Measurements from ENCODE around the gene AFG1L.
"Not testable (repeated sequence)": the region's sequence is repeated elsewhere in the genome, so short reads cannot be mapped to it uniquely, and the experiment has no call there.

Gene AFG1L

DNA sequence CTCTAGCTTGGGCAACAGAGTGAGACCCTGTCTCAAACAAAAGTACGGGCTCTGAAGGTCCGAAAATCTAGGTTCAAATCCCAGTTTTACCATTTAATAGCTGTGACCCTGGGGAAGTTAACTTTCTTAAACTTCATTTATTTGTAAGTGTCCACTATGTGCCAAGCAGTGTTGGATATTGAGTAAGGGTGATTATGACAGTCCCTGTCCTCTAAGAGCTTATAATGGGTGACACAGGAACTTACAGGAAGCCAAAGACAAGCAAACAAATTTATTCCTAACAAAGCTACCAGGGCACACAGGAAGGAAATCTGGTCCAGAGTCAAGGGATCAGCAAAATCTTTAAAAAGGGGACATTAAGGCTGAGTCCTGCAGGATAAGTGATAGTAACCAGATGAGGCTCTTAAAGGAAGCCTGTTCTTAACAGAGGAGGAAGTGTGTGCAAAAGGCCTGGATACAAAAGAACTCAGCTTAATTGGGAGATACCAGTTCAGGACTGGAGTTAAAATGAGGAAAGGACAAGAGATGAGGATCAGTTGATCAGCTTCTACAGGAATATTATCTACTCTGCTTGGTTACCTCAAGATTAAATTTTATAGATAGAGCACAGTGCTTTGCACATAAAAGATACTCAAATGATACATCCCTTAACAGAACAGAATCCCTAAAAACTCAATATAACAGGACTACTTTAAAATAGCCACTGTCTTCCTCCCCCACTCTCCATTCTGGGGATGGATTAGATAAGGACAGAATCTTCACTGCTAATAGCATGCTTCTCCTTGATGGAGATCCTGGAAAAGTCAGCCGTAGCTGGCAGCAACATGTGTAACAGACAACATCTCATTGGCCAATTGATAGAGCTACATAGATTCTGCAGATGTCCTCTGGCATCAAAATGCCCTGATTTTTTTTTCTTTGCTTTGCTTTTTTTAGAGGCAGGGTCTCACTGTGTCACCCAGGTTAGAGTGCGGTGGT lies 40.1 kb upstream of the AFG1L start:
- TF ChIP-seq, protein P1, sequence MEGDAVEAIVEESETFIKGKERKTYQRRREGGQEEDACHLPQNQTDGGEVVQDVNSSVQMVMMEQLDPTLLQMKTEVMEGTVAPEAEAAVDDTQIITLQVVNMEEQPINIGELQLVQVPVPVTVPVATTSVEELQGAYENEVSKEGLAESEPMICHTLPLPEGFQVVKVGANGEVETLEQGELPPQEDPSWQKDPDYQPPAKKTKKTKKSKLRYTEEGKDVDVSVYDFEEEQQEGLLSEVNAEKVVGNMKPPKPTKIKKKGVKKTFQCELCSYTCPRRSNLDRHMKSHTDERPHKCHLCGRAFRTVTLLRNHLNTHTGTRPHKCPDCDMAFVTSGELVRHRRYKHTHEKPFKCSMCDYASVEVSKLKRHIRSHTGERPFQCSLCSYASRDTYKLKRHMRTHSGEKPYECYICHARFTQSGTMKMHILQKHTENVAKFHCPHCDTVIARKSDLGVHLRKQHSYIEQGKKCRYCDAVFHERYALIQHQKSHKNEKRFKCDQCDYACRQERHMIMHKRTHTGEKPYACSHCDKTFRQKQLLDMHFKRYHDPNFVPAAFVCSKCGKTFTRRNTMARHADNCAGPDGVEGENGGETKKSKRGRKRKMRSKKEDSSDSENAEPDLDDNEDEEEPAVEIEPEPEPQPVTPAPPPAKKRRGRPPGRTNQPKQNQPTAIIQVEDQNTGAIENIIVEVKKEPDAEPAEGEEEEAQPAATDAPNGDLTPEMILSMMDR (IDR thresholded peaks at IDR 0.05; ENCODE audit: control insufficient read depth, insufficient read depth, low read depth, low read length, missing control alignments), result no peak
- no peak overlapping the region for H3K4me3 ChIP-seq (ENCODE audit: control insufficient read depth, low read depth, low read length)
- DNase-seq (ENCODE audit: low read depth), result no peak

DNA sequence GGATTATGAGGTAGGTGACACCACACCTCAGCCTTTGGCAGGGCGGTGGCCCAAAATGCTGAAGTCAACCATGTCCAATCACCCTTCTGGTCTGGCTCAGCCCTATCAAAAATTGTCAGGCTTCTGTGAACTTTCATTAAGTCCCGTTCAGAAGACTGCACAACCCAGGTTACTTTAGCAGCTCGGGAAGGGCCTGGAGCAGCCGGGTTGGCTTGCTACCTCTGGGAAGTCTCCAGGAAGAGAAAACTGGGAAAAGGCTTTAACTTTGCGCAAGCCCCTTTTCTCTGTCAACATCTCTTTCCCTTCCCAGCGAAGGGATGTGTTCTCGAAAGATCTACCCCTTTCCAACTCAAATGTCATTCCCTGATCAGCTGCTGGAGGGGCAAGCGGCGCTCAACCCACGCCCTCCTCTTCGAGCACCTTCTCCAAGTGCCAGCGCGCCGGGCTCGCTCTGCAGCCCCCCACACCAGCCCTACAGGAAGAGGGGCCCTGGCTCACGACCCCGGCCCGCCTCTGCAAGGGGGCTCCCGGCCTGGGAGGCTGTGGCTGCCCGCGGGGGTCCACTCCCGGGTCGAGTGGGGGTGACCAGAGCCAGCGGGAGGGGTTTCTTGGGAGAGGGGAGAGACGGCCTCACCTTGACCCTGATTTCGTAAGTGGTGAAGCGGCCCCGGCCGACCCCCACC lies 34.6 kb upstream of the AFG1L start:
- peak overlapping the region; percentile 100 for H3K4me3 ChIP-seq (ENCODE audit: control insufficient read depth, low read depth, low read length)
- peak; percentile 5 for DNase-seq (ENCODE audit: low read depth)
- TF ChIP-seq, protein P1 (IDR thresholded peaks at IDR 0.05; ENCODE audit: control insufficient read depth, insufficient read depth, low read depth, low read length, missing control alignments), result no peak

DNA sequence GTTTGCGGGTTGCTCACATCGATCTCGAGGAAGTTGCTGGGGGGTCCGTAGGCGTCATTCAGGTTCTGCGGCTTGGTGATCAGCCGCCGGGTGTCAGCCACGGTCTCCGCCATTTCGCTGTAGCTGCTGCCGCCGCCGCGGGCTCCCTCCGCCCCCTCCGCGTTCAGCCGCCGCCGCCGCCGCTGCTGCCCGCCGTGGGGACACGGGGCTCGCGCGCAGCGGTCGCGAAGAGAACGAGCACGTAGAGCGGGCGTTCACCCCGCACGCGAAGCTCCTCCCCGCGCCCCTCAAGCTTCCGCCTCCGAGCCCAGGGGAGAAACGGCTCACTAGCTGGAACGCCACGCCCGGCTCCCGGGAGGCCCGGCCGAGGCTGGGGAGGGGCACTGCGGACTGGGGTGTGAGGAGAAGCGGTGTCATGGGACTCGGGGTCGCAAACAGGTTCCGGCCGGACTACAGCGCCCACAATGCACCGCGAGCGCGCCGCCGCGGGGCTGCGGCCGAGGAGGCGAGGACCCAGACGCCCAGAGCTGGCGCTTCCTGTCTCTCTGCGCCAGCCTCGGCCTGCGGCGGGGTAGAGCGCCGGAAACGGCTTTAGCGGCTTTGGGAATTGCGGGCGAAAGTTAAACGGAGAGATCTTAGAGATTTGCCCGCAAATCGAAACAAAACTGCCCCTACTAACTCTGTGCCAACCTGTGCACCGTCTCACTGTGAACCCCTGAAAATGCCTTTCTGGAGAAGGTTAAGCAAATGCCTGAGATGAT lies 33.9 kb upstream of the AFG1L start, which contains the start of gene SNX3:
TSS of gene SNX3 (minus strand) at position 232 of the 761 bp plus-strand sequence. CDS start at position 113, 119 bp downstream.
- DNase-seq (ENCODE audit: low read depth), result peak; percentile 84
- peak within 1 kb of the TSS; percentile 100 for H3K4me3 ChIP-seq (ENCODE audit: control insufficient read depth, low read depth, low read length)
- TF ChIP-seq, protein P1 (IDR thresholded peaks at IDR 0.05; ENCODE audit: control insufficient read depth, insufficient read depth, low read depth, low read length, missing control alignments), result no peak

DNA sequence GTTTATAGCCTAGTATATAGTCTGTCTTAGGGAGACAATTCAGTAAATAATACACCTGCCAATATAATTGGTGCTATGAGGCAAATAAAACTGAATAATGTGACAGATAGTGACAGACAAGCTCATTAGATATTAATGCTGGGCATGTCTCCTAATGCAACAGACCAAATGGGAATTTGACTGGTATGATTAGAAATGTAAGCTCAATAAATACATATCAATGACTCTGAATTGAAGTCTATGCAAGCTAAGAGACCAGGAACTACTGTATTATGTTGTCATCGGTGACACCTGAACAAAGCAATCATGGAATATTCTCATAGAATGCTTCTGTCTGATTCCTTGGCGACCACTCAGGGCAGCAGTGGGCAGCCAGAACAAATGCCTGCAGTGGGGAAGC lies 31.5 kb upstream of the AFG1L start:
- TF ChIP-seq, protein P1 (IDR thresholded peaks at IDR 0.05; ENCODE audit: control insufficient read depth, insufficient read depth, low read depth, low read length, missing control alignments), result no peak
- DNase-seq (ENCODE audit: low read depth), result no peak

DNA sequence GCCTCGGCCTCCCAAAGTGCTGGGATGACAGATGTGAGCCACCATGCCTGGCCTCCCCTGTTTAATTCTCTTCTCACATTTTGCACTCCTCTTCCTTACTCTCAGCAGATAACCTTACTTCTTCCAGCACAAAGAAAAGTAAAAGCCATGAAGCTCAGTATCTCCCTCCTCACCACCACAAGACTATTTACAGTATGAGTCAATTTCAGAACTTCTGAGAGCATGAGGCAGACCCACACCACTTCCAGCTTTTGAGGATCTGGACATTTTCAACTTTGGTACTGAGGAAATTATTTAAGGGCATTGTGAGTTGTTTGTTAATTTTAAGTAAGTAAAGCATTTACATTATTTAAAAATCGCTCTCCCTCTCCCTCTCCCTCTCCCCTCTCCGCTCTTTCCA lies 26.0 kb upstream of the AFG1L start:
- H3K4me3 ChIP-seq (ENCODE audit: control insufficient read depth, low read depth, low read length), result no peak overlapping the region
- TF ChIP-seq, protein P1 (IDR thresholded peaks at IDR 0.05; ENCODE audit: control insufficient read depth, insufficient read depth, low read depth, low read length, missing control alignments), result no peak
- DNase-seq (ENCODE audit: low read depth), result no peak

More for the DNA sequence above, 31.5 kb upstream of the AFG1L start:
- H3K4me3 ChIP-seq (ENCODE audit: control insufficient read depth, low read depth, low read length), result no peak overlapping the region

DNA sequence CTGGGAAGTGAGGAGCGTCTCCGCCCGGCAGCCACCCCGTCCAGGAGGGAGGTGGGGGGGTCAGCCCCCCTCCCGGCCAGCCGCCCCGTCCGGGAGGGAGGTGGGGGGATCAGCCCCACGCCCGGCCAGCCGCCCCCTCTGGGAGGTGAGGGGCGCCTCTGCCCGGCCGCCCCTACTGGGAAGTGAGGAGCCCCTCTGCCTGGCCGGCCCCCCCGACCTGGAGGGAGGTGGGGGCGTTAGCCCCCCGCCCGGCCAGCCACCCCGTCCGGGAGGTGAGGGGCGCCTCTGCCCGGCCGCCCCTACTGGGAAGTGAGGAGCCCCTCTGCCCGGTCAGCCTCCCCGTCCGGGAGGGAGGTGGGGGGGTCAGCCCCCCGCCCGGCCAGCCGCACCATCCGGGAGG lies 24.9 kb upstream of the AFG1L start:
- H3K4me3 ChIP-seq (ENCODE audit: control insufficient read depth, low read depth, low read length); DNase-seq (ENCODE audit: low read depth): not testable (repeated sequence)

All from AG09309 (cell line).